SK-N-SH (cell line): Measurements from ENCODE around the gene MAP7D3.

Experiments used
- EP300 ChIP-seq, 2 experiments: IDR thresholded peaks; 2 replicates each; pipeline versions ENCODE4 v1.4.0 to v1.6.1; 2012; ENCODE audit warnings: borderline replicate concordance in 1 of 2, low read depth in 1 of 2, low read length in 1 of 2
- EZH2phosphoT487 ChIP-seq: fragments of 200-600 bp; sonication (generic); IDR thresholded peaks from 2 replicates; pipeline ENCODE4 v1.6.1; 2017; ENCODE audit warnings: low read depth, mixed run types, mild to moderate bottlenecking, antibody characterized with exemption, moderate library complexity, borderline replicate concordance
- JUND ChIP-seq: IDR thresholded peaks from 2 replicates; pipeline ENCODE4 v1.4.0; 2012
- MEF2A ChIP-seq: IDR thresholded peaks from 2 replicates; pipeline ENCODE4 v1.4.0; 2012; ENCODE audit warnings: low read depth, borderline replicate concordance
- MXI1 ChIP-seq: IDR thresholded peaks from 2 replicates; pipeline ENCODE4 v1.6.1; 2012; ENCODE audit warnings: mild to moderate bottlenecking, low read depth, low read length, improper control_type of control experiment
- POLR2AphosphoS5 ChIP-seq: IDR thresholded peaks from 2 replicates; pipeline ENCODE4 v1.6.1; 2012; ENCODE audit warnings: low read depth, low read length
- RAD21 ChIP-seq: IDR thresholded peaks from 2 replicates; pipeline ENCODE4 v1.6.1; 2012; ENCODE audit warnings: mild to moderate bottlenecking, low read length
- SMC3 ChIP-seq: IDR thresholded peaks from 2 replicates; pipeline ENCODE4 v1.6.1; 2012; ENCODE audit warnings: low read depth, low read length, improper control_type of control experiment
- YY1 ChIP-seq: IDR thresholded peaks from 2 replicates; pipeline ENCODE4 v1.4.0; 2012; ENCODE audit warnings: low read depth, mild to moderate bottlenecking
- TF ChIP-seq, protein P1 (sequence below): IDR thresholded peaks from 2 replicates; pipeline ENCODE4 v1.4.0; 2012; ENCODE audit warnings: low read depth
- TF ChIP-seq, protein P2 (sequence below): fragments of 200-600 bp; sonication (generic); IDR thresholded peaks from 2 replicates; pipeline ENCODE4 v1.6.1; 2017; ENCODE audit warnings: antibody characterized with exemption, mild to moderate bottlenecking, moderate library complexity
- TF ChIP-seq, protein P3 (sequence below): fragments of 150-350 bp; IDR thresholded peaks from 2 replicates; pipeline ENCODE4 v1.6.1; 2017; ENCODE audit warnings: antibody characterized with exemption, low read length, low read depth, borderline replicate concordance

DNA sequence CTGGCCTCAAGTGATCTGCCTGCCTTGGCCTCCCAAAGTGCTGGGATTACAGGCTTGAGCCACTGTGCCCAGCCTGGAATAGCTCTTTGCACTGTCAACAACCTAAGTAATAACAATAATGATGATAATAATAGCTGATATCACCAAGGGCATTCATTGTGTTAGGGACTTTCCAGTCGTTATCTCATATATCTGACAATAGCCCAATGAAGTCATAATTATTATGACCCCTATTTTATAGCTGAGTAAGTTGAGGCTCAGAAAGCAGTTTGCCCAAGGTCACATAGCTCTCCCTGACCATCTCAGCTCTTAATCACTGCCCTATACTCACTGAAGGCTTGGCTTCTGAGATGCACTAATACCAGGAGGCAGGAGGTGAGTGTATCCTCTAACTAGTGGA is 18.7 kb upstream of the MAP7D3 start:
- TF ChIP-seq POLR2AphosphoS5 (no peak), MEF2A (no peak), RAD21 (no peak), MXI1 (no peak), EZH2phosphoT487 (no peak), EP300 (IDR thresholded peaks at IDR 0.05; ENCODE audit: borderline replicate concordance in 1 of 2, low read depth in 1 of 2, low read length in 1 of 2) (no peak), YY1 (no peak), SMC3 (no peak), JUND (no peak)
- TF ChIP-seq, protein P1, sequence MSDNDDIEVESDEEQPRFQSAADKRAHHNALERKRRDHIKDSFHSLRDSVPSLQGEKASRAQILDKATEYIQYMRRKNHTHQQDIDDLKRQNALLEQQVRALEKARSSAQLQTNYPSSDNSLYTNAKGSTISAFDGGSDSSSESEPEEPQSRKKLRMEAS: no peak
- TF ChIP-seq, protein P2, sequence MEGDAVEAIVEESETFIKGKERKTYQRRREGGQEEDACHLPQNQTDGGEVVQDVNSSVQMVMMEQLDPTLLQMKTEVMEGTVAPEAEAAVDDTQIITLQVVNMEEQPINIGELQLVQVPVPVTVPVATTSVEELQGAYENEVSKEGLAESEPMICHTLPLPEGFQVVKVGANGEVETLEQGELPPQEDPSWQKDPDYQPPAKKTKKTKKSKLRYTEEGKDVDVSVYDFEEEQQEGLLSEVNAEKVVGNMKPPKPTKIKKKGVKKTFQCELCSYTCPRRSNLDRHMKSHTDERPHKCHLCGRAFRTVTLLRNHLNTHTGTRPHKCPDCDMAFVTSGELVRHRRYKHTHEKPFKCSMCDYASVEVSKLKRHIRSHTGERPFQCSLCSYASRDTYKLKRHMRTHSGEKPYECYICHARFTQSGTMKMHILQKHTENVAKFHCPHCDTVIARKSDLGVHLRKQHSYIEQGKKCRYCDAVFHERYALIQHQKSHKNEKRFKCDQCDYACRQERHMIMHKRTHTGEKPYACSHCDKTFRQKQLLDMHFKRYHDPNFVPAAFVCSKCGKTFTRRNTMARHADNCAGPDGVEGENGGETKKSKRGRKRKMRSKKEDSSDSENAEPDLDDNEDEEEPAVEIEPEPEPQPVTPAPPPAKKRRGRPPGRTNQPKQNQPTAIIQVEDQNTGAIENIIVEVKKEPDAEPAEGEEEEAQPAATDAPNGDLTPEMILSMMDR: no peak
- TF ChIP-seq, protein P3, sequence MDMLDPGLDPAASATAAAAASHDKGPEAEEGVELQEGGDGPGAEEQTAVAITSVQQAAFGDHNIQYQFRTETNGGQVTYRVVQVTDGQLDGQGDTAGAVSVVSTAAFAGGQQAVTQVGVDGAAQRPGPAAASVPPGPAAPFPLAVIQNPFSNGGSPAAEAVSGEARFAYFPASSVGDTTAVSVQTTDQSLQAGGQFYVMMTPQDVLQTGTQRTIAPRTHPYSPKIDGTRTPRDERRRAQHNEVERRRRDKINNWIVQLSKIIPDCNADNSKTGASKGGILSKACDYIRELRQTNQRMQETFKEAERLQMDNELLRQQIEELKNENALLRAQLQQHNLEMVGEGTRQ: no peak
